Thymus (tissue), 11 donors: Measurements from ENCODE around the gene HOXA4. TPM values are rescaled to one million over a fixed set of nuclear protein-coding genes. Genes with fewer than 3 reads are reported as not detected.

Experiments used
- DNase-seq, 9 donors: peaks; one replicate each; pipeline ENCODE4 v3.0.0-alpha.2; 2013; ENCODE audit warnings: low spot score in 9 of 9, low read depth in 6 of 9, missing footprints in 1 of 9
- H3K27ac ChIP-seq, 2 donors: one replicate each; pipeline ENCODE4 v1.5.1; 2013; ENCODE audit warnings: control low read depth in 1 of 2, low read depth in 1 of 2, low read length in 1 of 2, mild to moderate bottlenecking in 1 of 2, moderate library complexity in 1 of 2
- H3K27me3 ChIP-seq, 2 donors: one replicate each; pipeline ENCODE4 v1.5.1; 2013; ENCODE audit warnings: low read length in 1 of 2; ENCODE audit not compliant: control insufficient read depth in 2 of 2, insufficient read depth in 1 of 2
- H3K36me3 ChIP-seq, 2 donors: one replicate each; pipeline ENCODE4 v1.5.1; 2013; ENCODE audit warnings: low read length in 1 of 2, mild to moderate bottlenecking in 1 of 2, moderate library complexity in 1 of 2; ENCODE audit not compliant: control insufficient read depth in 2 of 2, insufficient read depth in 2 of 2
- H3K4me1 ChIP-seq, 2 donors: one replicate each; pipeline ENCODE4 v1.5.1; 2013; ENCODE audit warnings: low read length in 2 of 2; ENCODE audit not compliant: control insufficient read depth in 2 of 2, insufficient read depth in 2 of 2
- H3K4me3 ChIP-seq, 2 donors: one replicate each; pipeline ENCODE4 v1.5.1; 2013; ENCODE audit warnings: low read length in 2 of 2, control low read depth in 1 of 2, mild to moderate bottlenecking in 1 of 2
- H3K9me3 ChIP-seq, 2 donors: one replicate each; pipeline ENCODE4 v1.5.1; 2013; ENCODE audit warnings: low read length in 1 of 2, mild to moderate bottlenecking in 1 of 2; ENCODE audit not compliant: control insufficient read depth in 2 of 2, insufficient read depth in 1 of 2
- WGBS: extraction: QIAGEN DNeasy Blood & Tissue Kit; methylation state at CpG from one replicate; pipeline ENCODE4 v1.1.7; 2013; 5-methylcytosine and 5-hydroxymethylcytosine counted together
- polyA plus RNA-seq: library from polyadenylated mRNA; stranded (reverse); fragments of 200-250 nt; gene quantifications from one replicate; pipeline ENCODE4 v1.2.3, GENCODE V29; 2013
- total RNA-seq: library from RNA; stranded (reverse); fragments of 120-200 nt; gene quantifications from one replicate; pipeline ENCODE4 v1.2.4, GENCODE V29; 2013
- donor health status: healthy.

HOXA4 gene
- total and polyA plus RNA-seq, 2 donors, result 0.42 to 3.0 TPM

DNA sequence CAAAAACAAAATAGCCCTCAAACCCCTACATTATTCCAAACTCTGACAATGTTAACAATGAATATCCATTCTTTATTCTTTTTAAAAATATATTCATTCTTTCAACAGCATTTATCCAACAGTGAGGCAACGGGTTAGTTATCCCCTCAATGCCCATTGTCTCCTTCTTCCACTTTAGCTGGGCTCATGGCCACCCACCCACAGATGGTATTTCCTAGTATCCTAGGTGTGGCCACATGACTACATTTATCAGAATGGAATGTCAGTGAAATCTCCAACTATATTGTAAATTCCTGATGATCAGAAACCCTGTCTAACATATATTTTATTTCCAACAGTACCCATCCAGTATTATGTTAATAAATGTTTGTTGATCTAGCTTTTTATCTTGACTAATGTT lies 48.4 kb downstream of the HOXA4 start:
- Histone ChIP-seq H3K36me3 (no peaks in the 10 kb centered on the region), H3K27me3 (peaks cover 3 to 22% of the 10 kb centered on the region in 2 donors), H3K9me3 (no peaks in the 10 kb centered on the region), H3K27ac (no peak overlapping the region), H3K4me3 (no peak overlapping the region), H3K4me1 (no peaks in the 10 kb centered on the region)
- no peak for DNase-seq
- 95% methylated on average over 1 of the region's 1 CpG for WGBS

DNA sequence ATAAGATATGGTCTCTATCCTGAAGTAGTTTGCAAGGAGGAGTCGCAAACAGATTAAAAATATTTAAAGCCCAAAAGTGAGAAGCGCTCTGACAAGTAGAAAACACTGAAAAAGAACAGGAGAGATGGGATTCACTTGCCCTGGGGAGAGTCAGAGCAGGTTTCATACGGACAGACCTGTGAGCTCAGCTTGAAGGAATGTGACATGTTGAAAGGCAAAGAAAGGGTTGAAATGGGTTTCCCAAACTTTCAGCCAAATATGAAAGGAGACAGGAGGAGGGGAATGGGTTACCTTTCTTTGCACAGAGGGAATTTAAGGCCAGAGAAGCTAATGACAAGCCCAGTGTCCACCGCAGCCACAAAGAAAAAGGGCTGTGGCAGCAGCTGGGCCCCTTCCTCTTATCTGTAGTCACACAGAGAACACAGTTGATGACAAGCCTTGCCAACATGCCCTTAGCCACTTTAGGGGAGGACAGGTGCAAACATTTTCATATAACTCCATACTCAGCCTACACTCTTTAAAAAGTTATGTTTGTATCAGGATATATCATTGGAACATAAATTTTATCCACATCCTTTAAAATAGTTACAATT lies 49.6 kb downstream of the HOXA4 start:
- H3K36me3 ChIP-seq, result no peaks in the 10 kb centered on the region
- H3K4me3 ChIP-seq, result no peak overlapping the region
- no peak for DNase-seq
- peaks cover 0 to 10% of the 10 kb centered on the region in 2 donors for H3K27me3 ChIP-seq
- H3K9me3 ChIP-seq, result no peaks in the 10 kb centered on the region
- H3K27ac ChIP-seq, result no peak overlapping the region
- no peaks in the 10 kb centered on the region for H3K4me1 ChIP-seq
- WGBS, result 89% methylated on average over 4 of the region's 4 CpGs

DNA sequence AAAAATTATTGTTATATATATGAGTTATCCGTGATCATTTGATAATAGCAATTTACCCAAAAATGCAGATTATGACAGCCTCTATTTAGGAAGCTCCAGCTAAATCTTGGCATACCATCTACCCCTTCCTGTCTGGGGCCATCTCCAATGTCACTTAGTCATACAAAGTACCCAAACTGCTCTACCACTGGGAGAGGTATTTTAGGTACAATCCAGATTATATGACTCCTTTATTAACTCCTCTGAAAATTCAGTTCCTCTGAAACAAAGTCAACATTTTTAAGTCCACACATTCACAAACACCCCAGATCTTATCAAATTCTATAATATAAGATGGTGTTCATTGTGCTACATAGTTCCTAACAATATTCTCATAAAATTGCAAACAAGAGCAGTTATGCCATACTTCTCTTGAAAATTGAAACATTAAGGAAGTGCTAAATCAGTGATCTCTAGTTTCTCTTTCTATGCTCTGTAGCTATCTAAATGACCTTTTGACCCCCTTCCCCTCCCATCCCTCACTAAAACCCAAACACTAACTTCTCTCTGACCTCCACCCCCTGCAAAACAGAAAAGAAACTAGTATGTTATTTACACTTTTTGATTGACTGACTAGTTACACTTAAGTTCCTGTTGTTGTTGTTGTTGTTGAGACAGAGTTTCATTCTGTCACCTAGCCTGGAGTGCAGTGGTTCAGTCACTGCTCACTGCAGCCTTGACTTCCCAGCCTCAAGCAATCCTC lies 51.2 kb downstream of the HOXA4 start:
- H3K4me1 ChIP-seq, result no peaks in the 10 kb centered on the region
- H3K27me3 ChIP-seq, result peaks cover 0 to 2% of the 10 kb centered on the region in 2 donors
- H3K4me3 ChIP-seq, result no peak overlapping the region
- no peak overlapping the region for H3K27ac ChIP-seq
- no peaks in the 10 kb centered on the region for H3K9me3 ChIP-seq
- H3K36me3 ChIP-seq, result no peaks in the 10 kb centered on the region
- 97% methylated on average over 1 of the region's 1 CpG for WGBS
- no peak for DNase-seq

DNA sequence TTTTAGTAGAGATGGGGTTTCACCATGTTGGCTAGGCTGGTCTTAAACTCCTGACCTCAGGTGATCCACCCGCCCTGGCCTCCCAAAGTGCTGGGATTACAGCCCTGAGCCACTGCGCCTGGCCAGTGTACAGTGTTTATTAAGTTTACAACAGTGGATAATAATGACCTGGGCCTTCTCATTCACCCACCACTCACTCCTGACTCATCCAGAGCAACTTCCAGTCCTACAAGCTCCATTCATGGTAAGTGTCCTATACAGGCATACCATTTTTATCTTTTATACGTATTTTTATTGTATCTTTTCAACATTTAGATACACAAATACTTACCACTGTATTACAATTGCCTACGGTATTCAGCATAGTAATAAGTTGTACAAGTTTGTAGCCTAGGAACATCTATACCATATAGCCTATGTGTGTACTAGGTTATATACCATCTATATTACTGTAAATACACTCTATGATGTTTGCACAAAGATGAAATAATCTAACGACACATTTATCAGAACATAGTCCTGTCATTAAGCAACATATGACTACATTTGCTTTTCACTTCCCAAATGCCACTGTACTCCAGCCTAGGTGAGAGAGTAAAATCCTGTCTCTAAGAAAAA lies 51.8 kb downstream of the HOXA4 start:
- no peaks in the 10 kb centered on the region for H3K9me3 ChIP-seq
- 97% methylated on average over 5 of the region's 5 CpGs for WGBS
- H3K4me3 ChIP-seq, result no peak overlapping the region
- no peak overlapping the region for H3K27ac ChIP-seq
- H3K4me1 ChIP-seq, result no peaks in the 10 kb centered on the region
- no peaks in the 10 kb centered on the region for H3K36me3 ChIP-seq
- no peaks in the 10 kb centered on the region for H3K27me3 ChIP-seq
- no peak for DNase-seq

Other genes starting within 250 kb of the HOXA4 start
- 0.28 TPM for gene HOXA1, start 34.8 kb downstream of the HOXA4 start, total RNA-seq
- gene HOXA1, start 34.8 kb downstream of the HOXA4 start, polyA plus RNA-seq, result 0.71 TPM
- gene HOXA2, start 28.1 kb downstream of the HOXA4 start, total RNA-seq, result 1.5 TPM
- gene HOXA2, start 28.1 kb downstream of the HOXA4 start, polyA plus RNA-seq, result 3.9 TPM
- 0.24 TPM for gene HOXA5, start 12.9 kb upstream of the HOXA4 start, total RNA-seq
- gene HOXA5, start 12.9 kb upstream of the HOXA4 start, polyA plus RNA-seq, result 0.43 TPM
- 0.33 TPM for gene HOXA6, start 17.0 kb upstream of the HOXA4 start, total RNA-seq
- 0.09 TPM for gene HOXA6, start 17.0 kb upstream of the HOXA4 start, polyA plus RNA-seq
- gene HOXA3, start 21.8 kb upstream of the HOXA4 start, total RNA-seq, result 0.80 TPM
- gene HOXA3, start 21.8 kb upstream of the HOXA4 start, polyA plus RNA-seq, result 5.5 TPM
- gene HOXA7, start 25.9 kb upstream of the HOXA4 start, total RNA-seq, result 0.57 TPM
- gene HOXA7, start 25.9 kb upstream of the HOXA4 start, polyA plus RNA-seq, result 0.41 TPM
- gene HOXA9, start 34.8 kb upstream of the HOXA4 start, total RNA-seq, result 1.5 TPM
- gene HOXA9, start 34.8 kb upstream of the HOXA4 start, polyA plus RNA-seq, result 4.9 TPM
- 1.1 TPM for gene HOXA10, start 43.6 kb upstream of the HOXA4 start, total RNA-seq
- gene HOXA10, start 43.6 kb upstream of the HOXA4 start, polyA plus RNA-seq, result 3.5 TPM
- gene HOXA11, start 54.5 kb upstream of the HOXA4 start, total RNA-seq, result not detected
- gene HOXA11, start 54.5 kb upstream of the HOXA4 start, polyA plus RNA-seq, result under 0.01 TPM
- not detected for gene HOXA13, start 69.3 kb upstream of the HOXA4 start, total RNA-seq
- 0.02 TPM for gene HOXA13, start 69.3 kb upstream of the HOXA4 start, polyA plus RNA-seq
- not detected for gene EVX1, start 112.0 kb upstream of the HOXA4 start, total RNA-seq
- 0.05 TPM for gene EVX1, start 112.0 kb upstream of the HOXA4 start, polyA plus RNA-seq